Lung (tissue), 12 donors: ENCODE measurements around the gene SLC49A4. TPM values are rescaled to one million over a fixed set of nuclear protein-coding genes. Genes with fewer than 3 reads are reported as not detected.

Experiments
- ATAC-seq: fragments of 200-7000 bp; cut with Tn5 transposase; one replicate; pipeline ENCODE4 v1.9.1; 2020; ENCODE audit warnings: moderate number of reproducible peaks; ENCODE audit not compliant: insufficient read depth, low FRiP score
- DNase-seq, 3 donors: peaks; one replicate each; pipeline ENCODE4 v3.0.0-alpha.2; 2013 to 2017
- H3K27ac ChIP-seq, 2 donors: one replicate each; pipeline ENCODE4 v1.5.1; 2013; ENCODE audit warnings: mild to moderate bottlenecking in 2 of 2, moderate library complexity in 2 of 2, control low read depth in 1 of 2, inconsistent platforms in 1 of 2, low read depth in 1 of 2, low read length in 1 of 2
- H3K27me3 ChIP-seq, 3 donors: one replicate each; pipeline ENCODE4 v1.5.1; 2013; ENCODE audit warnings: low read length in 2 of 3; ENCODE audit not compliant: control insufficient read depth in 3 of 3, insufficient read depth in 3 of 3
- H3K36me3 ChIP-seq, 4 donors: one replicate each; pipeline ENCODE4 v1.5.1; 2013; ENCODE audit warnings: low read length in 4 of 4, mild to moderate bottlenecking in 1 of 4, moderate library complexity in 1 of 4; ENCODE audit not compliant: control insufficient read depth in 4 of 4, insufficient read depth in 4 of 4
- H3K4me1 ChIP-seq, 5 donors: one replicate each; pipeline ENCODE4 v1.5.1; 2013; ENCODE audit warnings: low read length in 5 of 5, mild to moderate bottlenecking in 2 of 5, moderate library complexity in 1 of 5; ENCODE audit not compliant: control insufficient read depth in 5 of 5, insufficient read depth in 5 of 5
- H3K4me3 ChIP-seq: one replicate; pipeline ENCODE4 v1.5.1; 2013; ENCODE audit warnings: mild to moderate bottlenecking, control low read depth, moderate library complexity
- H3K9ac ChIP-seq, 2 donors: one replicate each; pipeline ENCODE4 v1.5.1; 2013; ENCODE audit warnings: low read length in 2 of 2, control low read depth in 1 of 2; ENCODE audit not compliant: insufficient read depth in 1 of 2
- H3K9me3 ChIP-seq, 4 donors: one replicate each; pipeline ENCODE4 v1.5.1; 2013; ENCODE audit warnings: low read length in 3 of 4, mild to moderate bottlenecking in 1 of 4, moderate library complexity in 1 of 4; ENCODE audit not compliant: control insufficient read depth in 4 of 4, insufficient read depth in 3 of 4
- WGBS, 2 donors: extraction: QIAGEN DNeasy Blood & Tissue Kit; methylation state at CpG; one replicate each; pipeline ENCODE4 v1.1.7; 2013; 5-methylcytosine and 5-hydroxymethylcytosine counted together
- polyA plus RNA-seq, 2 donors: library from polyadenylated mRNA; stranded (reverse); fragments of 200-250 nt; gene quantifications; one replicate each; pipeline ENCODE4 v1.2.1, GENCODE V29; 2013
- total RNA-seq, 2 donors: library from RNA; depleted of rRNA in 1 of 2; stranded (reverse); fragments of >200 nt in 1 of 2; gene quantifications; one replicate each; pipeline ENCODE4 v1.2.1, GENCODE V29; 2014 to 2021
- TF ChIP-seq, protein P1 (sequence below): IDR thresholded peaks from 2 replicates; pipeline ENCODE4 v1.5.1; 2012; ENCODE audit warnings: mild to moderate bottlenecking; ENCODE audit errors: control extremely low read depth, extremely low read depth
- donor health status: control.
- donor health status: control.
- donor health status: Bipolar disorder and iron deficiency.
- donor health status: healthy.
- donor health status: DM: yes; HTN: yes; CAD: no.

Gene SLC49A4
- total and polyA plus RNA-seq, 4 donors: 3.9 to 24.4 (median 9.9) TPM

DNA sequence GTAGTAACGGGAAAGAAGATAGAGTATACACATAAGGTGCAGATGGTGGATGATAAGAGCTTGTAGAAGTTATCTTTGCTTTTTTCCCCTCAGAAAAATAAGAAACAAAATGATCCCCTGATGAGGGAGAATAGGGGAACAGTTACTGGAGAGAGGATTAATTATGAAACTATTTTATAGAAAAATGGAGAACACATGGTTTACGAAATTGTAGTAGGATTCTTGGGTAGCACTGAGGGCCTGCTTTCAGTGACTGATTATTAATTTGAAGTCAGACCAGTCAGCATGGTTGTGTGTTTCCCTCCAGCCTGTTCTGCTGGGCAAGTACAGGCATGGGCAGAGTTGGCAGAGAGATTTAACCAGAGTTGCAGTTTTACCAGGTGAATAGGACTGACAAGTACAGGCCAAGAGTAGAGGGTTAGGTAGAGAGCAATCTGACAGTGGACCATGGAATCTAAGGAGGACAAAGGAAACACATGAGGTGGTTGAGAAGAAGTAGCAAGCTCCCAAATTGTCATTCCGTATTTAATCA lies 5.9 kb downstream of the SLC49A4 start:
- Histone ChIP-seq H3K27me3 (no peaks in the 10 kb centered on the region), H3K36me3 (peaks cover 0 to 2% (median 0%) of the 10 kb centered on the region in 4 donors), H3K27ac (no peak overlapping the region), H3K4me1 (peaks cover 0 to 15% (median 4%) of the 10 kb centered on the region in 5 donors), H3K9me3 (no peaks in the 10 kb centered on the region), H3K9ac (no peak overlapping the region), H3K4me3 (no peak overlapping the region)
- WGBS, 2 donors: 86% methylated on average over 3 of the region's 3 CpGs
- ATAC-seq (no peak), DNase-seq (no peak)
- TF ChIP-seq, protein P1, sequence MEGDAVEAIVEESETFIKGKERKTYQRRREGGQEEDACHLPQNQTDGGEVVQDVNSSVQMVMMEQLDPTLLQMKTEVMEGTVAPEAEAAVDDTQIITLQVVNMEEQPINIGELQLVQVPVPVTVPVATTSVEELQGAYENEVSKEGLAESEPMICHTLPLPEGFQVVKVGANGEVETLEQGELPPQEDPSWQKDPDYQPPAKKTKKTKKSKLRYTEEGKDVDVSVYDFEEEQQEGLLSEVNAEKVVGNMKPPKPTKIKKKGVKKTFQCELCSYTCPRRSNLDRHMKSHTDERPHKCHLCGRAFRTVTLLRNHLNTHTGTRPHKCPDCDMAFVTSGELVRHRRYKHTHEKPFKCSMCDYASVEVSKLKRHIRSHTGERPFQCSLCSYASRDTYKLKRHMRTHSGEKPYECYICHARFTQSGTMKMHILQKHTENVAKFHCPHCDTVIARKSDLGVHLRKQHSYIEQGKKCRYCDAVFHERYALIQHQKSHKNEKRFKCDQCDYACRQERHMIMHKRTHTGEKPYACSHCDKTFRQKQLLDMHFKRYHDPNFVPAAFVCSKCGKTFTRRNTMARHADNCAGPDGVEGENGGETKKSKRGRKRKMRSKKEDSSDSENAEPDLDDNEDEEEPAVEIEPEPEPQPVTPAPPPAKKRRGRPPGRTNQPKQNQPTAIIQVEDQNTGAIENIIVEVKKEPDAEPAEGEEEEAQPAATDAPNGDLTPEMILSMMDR: no peak

DNA sequence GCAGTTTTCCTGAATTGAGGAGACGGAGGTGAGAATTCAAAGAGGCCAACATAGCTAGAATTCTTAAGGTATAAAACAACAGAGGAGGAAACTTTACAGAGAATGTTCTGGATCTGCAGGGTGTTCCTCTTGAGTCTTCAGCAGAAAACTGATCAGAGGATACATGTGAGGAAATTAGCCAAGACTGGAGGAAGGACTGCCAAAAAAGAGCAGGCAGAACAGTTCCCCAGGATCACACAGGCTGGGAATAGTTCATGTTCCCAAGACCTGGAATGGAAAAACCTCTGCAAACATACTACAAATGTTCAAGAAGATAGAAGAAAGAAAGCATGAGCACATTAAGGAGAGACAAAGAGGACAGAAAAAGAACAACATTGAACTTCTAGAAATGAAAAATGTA lies 7.5 kb downstream of the SLC49A4 start:
- no peaks in the 10 kb centered on the region for H3K27me3 ChIP-seq
- no peak overlapping the region for H3K4me3 ChIP-seq
- no peak overlapping the region for H3K9ac ChIP-seq
- H3K4me1 ChIP-seq: peaks cover 0 to 5% (median 0%) of the 10 kb centered on the region in 5 donors
- no peak overlapping the region for H3K27ac ChIP-seq
- TF ChIP-seq, protein P1: no peak
- whole genome bisulfite sequencing, 2 donors: 95 to 98% methylated on average over 1 of the region's 1 CpG
- H3K9me3 ChIP-seq: no peaks in the 10 kb centered on the region
- ATAC-seq (no peak), DNase-seq (no peak)
- peaks cover 0 to 3% (median under 1%) of the 10 kb centered on the region in 4 donors for H3K36me3 ChIP-seq

DNA sequence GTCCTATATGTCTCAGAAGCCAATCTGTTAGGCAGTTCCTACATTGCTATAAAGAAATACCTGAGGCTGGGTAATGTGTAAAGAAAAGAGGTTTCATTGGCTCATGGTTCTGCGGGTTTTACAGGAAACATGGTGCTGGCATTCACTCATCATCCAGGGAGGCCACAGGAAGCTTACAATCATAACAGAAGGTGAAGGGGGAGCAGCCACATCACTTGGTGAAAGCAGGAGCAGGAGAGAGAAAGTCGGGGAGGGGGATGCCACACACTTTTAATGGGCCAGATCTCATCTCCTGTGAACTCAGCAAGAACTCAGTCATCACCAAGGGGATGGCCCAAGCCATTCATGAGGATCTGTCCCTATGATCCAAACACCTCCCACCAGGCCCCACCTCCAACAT lies 9.1 kb downstream of the SLC49A4 start:
- TF ChIP-seq, protein P1: no peak
- H3K4me3 ChIP-seq: no peak overlapping the region
- H3K9me3 ChIP-seq: no peaks in the 10 kb centered on the region

DNA sequence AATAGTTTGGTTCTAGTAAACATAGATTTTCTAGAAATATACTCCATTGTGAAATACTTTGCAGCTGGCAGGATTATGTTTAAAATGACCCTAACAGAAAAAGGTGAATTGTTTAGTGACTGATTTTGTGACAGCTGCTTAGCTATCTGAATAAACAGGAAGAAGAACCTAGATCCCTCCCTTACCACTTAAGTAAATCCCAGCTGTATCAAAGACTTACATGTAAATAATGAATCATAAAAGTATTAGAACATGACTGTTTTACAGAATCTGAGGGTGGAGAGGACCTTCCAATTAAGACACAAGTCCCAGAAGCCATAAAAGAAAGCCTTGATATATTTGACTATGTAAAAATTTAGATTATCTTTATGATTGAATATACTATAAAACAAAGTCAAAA lies 15.9 kb downstream of the SLC49A4 start:
- Histone ChIP-seq H3K9me3 (no peaks in the 10 kb centered on the region), H3K36me3 (peaks cover 4 to 11% (median 7%) of the 10 kb centered on the region in 4 donors), H3K9ac (no peak overlapping the region), H3K27me3 (no peaks in the 10 kb centered on the region), H3K4me1 (no peaks in the 10 kb centered on the region), H3K27ac (no peak overlapping the region), H3K4me3 (no peak overlapping the region)
- DNase-seq: no peak
- TF ChIP-seq, protein P1: no peak
- ATAC-seq: no peak

More for the DNA sequence above, 9.1 kb downstream of the SLC49A4 start:
- no peak for ATAC-seq
- Histone ChIP-seq H3K4me1 (peaks cover 0 to 5% (median 0%) of the 10 kb centered on the region in 5 donors), H3K9ac (no peak overlapping the region), H3K36me3 (peaks cover 4 to 11% (median 8%) of the 10 kb centered on the region in 4 donors), H3K27me3 (no peaks in the 10 kb centered on the region), H3K27ac (no peak overlapping the region)
- WGBS, 2 donors: 80 to 90% methylated on average over 2 of the region's 2 CpGs
- no peak for DNase-seq
